IMR-90 (cell line): ENCODE results near the gene SSH2. TPM values are rescaled to one million over a fixed set of nuclear protein-coding genes. Genes with fewer than 3 reads are reported as not detected.

ENCODE experiments used
- ATAC-seq: fragments of 200-7000 bp; cut with Tn5 transposase; 2 replicates; pipeline ENCODE4 v1.9.1; 2020; ENCODE audit warnings: low read depth, mild to moderate bottlenecking, moderate library complexity
- BruUV-seq: library from RNA; stranded (reverse); fragments of 400-500 nt; replicated peaks from 2 replicates; lab custom pipeline; 2021; lab: Mats Ljungman, UMichigan
- CTCF ChIA-PET: fragments of 300-600 bp; formaldehyde crosslinking; extraction: SDS; loops from one replicate; lab custom pipeline; 2021; ENCODE audit warnings: antibody characterized with exemption; lab: Yijun Ruan, JAX
- POLR2A ChIA-PET: fragments of 300-600 bp; sonication (Branson Sonifier 250); formaldehyde crosslinking; loops from one replicate; lab custom pipeline; 2022; ENCODE audit warnings: antibody characterized with exemption; ENCODE audit not compliant: unreplicated experiment; lab: Charles Lee
- DNase-seq: peaks from one replicate; pipeline ENCODE4 v3.0.0; 2013
- H2AFZ ChIP-seq: replicated peaks from 2 replicates; pipeline ENCODE3; 2013; ENCODE audit warnings: low read length, mild to moderate bottlenecking; ENCODE audit not compliant: poor library complexity
- H2AK5ac ChIP-seq: 2 replicates; pipeline ENCODE4 v1.6.1; 2013; ENCODE audit warnings: low read depth, low read length, inconsistent platforms
- H2AK9ac ChIP-seq: replicated peaks from 2 replicates; pipeline ENCODE3; 2013; ENCODE audit warnings: mild to moderate bottlenecking, low read depth, low read length, moderate library complexity; ENCODE audit not compliant: poor library complexity
- H2BK120ac ChIP-seq: 2 replicates; pipeline ENCODE4 v1.6.1; 2013; ENCODE audit warnings: low read depth, low read length, inconsistent platforms
- H2BK15ac ChIP-seq: 3 replicates; pipeline ENCODE4 v1.6.1; 2013; ENCODE audit warnings: low read depth, low read length, inconsistent platforms
- H2BK20ac ChIP-seq: 2 replicates; pipeline ENCODE4 v1.6.1; 2013; ENCODE audit warnings: low read depth, mild to moderate bottlenecking, inconsistent platforms, low read length, moderate library complexity
- H2BK5ac ChIP-seq: 2 replicates; pipeline ENCODE4 v1.6.1; 2013; ENCODE audit warnings: mild to moderate bottlenecking, low read depth, low read length, inconsistent platforms; ENCODE audit not compliant: poor library complexity, severe bottlenecking
- H3K14ac ChIP-seq: replicated peaks from 2 replicates; pipeline ENCODE4 v1.6.1; 2013; ENCODE audit warnings: low read depth, low read length, inconsistent platforms
- H3K18ac ChIP-seq: 2 replicates; pipeline ENCODE4 v1.6.1; 2013; ENCODE audit warnings: low read depth, low read length, control low read depth
- H3K23ac ChIP-seq: 2 replicates; pipeline ENCODE4 v1.6.1; 2013; ENCODE audit warnings: low read depth, low read length, inconsistent platforms
- H3K27ac ChIP-seq: 2 replicates; pipeline ENCODE4 v1.5.1; 2013; ENCODE audit warnings: mild to moderate bottlenecking, control low read depth, low read length; ENCODE audit not compliant: insufficient read depth
- H3K27me3 ChIP-seq: 2 replicates; pipeline ENCODE4 v1.6.1; 2013; ENCODE audit warnings: low read length; ENCODE audit not compliant: control insufficient read depth, insufficient read depth
- H3K36me3 ChIP-seq: 2 replicates; pipeline ENCODE4 v1.6.1; 2013; ENCODE audit warnings: low read length, mixed read lengths; ENCODE audit not compliant: control insufficient read depth, insufficient read depth
- H3K4ac ChIP-seq: 2 replicates; pipeline ENCODE4 v1.6.1; 2013; ENCODE audit warnings: low read depth, low read length, inconsistent platforms
- H3K4me1 ChIP-seq: 2 replicates; pipeline ENCODE4 v1.6.1; 2013; ENCODE audit warnings: low read length, mixed read lengths; ENCODE audit not compliant: control insufficient read depth, insufficient read depth
- H3K4me2 ChIP-seq: 2 replicates; pipeline ENCODE4 v1.6.1; 2013; ENCODE audit warnings: low read depth, mild to moderate bottlenecking, control low read depth, low read length, moderate library complexity
- H3K4me3 ChIP-seq: 2 replicates; pipeline ENCODE4 v1.5.1; 2013; ENCODE audit warnings: low read depth, mild to moderate bottlenecking, control low read depth, low read length, moderate library complexity; ENCODE audit not compliant: insufficient read depth
- H3K56ac ChIP-seq: 2 replicates; pipeline ENCODE4 v1.6.1; 2013; ENCODE audit warnings: low read length, inconsistent platforms; ENCODE audit not compliant: insufficient read depth; ENCODE audit errors: extremely low read depth
- H3K79me1 ChIP-seq, 2 experiments: 2 replicates each; pipeline ENCODE4 v1.6.1; 2013; ENCODE audit warnings: low read length in 2 of 2, inconsistent platforms in 1 of 2, low read depth in 1 of 2
- H3K9ac ChIP-seq: 2 replicates; pipeline ENCODE4 v1.6.1; 2013; ENCODE audit warnings: low read depth, low read length, control low read depth
- H3K9me1 ChIP-seq: 2 replicates; pipeline ENCODE4 v1.6.1; 2013; ENCODE audit warnings: low read length, inconsistent platforms; ENCODE audit not compliant: insufficient read depth
- H3K9me3 ChIP-seq: 2 replicates; pipeline ENCODE4 v1.6.1; 2013; ENCODE audit warnings: low read length; ENCODE audit not compliant: control insufficient read depth, insufficient read depth
- H4K20me1 ChIP-seq: 2 replicates; pipeline ENCODE4 v1.6.1; 2013; ENCODE audit warnings: low read length, inconsistent platforms; ENCODE audit not compliant: insufficient read depth
- H4K5ac ChIP-seq: 2 replicates; pipeline ENCODE4 v1.6.1; 2013; ENCODE audit warnings: mild to moderate bottlenecking, low read depth, low read length, control low read depth
- H4K8ac ChIP-seq, 2 experiments: 2 replicates each; pipeline ENCODE4 v1.6.1; 2013; ENCODE audit warnings: low read depth in 2 of 2, low read length in 2 of 2, control low read depth in 1 of 2, inconsistent platforms in 1 of 2
- H4K91ac ChIP-seq: 2 replicates; pipeline ENCODE4 v1.6.1; 2013; ENCODE audit warnings: low read depth, low read length, inconsistent platforms; ENCODE audit not compliant: insufficient read depth
- BHLHE40 ChIP-seq: fragments of 150-350 bp; IDR thresholded peaks from 2 replicates; pipeline ENCODE4 v1.6.1; 2016; ENCODE audit warnings: mild to moderate bottlenecking, low read depth, low read length
- CEBPB ChIP-seq: IDR thresholded peaks from 2 replicates; pipeline ENCODE4 v1.6.1; 2012; ENCODE audit warnings: low read depth, low read length, improper control_type of control experiment
- CHD1 ChIP-seq: IDR thresholded peaks from 2 replicates; pipeline ENCODE4 v1.6.1; 2012; ENCODE audit warnings: low read depth, low read length, improper control_type of control experiment
- CTCF ChIP-seq: conservative IDR thresholded peaks from 2 replicates; pipeline ENCODE4 v1.5.1; 2012; ENCODE audit warnings: mild to moderate bottlenecking, low read depth, low read length, improper control_type of control experiment
- ELK1 ChIP-seq: fragments of 150-350 bp; IDR thresholded peaks from 2 replicates; pipeline ENCODE4 v1.6.1; 2016; ENCODE audit warnings: low read depth, mild to moderate bottlenecking, low read length, moderate library complexity, borderline replicate concordance
- MAFK ChIP-seq: IDR thresholded peaks from 2 replicates; pipeline ENCODE4 v1.6.1; 2012; ENCODE audit warnings: low read depth, low read length, improper control_type of control experiment
- MAZ ChIP-seq: IDR thresholded peaks from 2 replicates; pipeline ENCODE4 v1.6.1; 2012; ENCODE audit warnings: low read depth, mild to moderate bottlenecking, low read length, improper control_type of control experiment, moderate library complexity, borderline replicate concordance
- MXI1 ChIP-seq: IDR thresholded peaks from 2 replicates; pipeline ENCODE4 v1.6.1; 2012; ENCODE audit warnings: low read depth, mild to moderate bottlenecking, low read length, moderate library complexity, borderline replicate concordance
- NFE2L2 ChIP-seq: fragments of 150-350 bp; IDR thresholded peaks from 2 replicates; pipeline ENCODE4 v1.6.1; 2016; ENCODE audit warnings: low read depth, mild to moderate bottlenecking, low read length
- RAD21 ChIP-seq: IDR thresholded peaks from 2 replicates; pipeline ENCODE4 v1.6.1; 2012; ENCODE audit warnings: low read length, improper control_type of control experiment
- RCOR1 ChIP-seq: IDR thresholded peaks from 2 replicates; pipeline ENCODE4 v1.6.1; 2012; ENCODE audit warnings: mild to moderate bottlenecking, low read length, improper control_type of control experiment; ENCODE audit not compliant: insufficient replicate concordance
- RFX5 ChIP-seq: IDR thresholded peaks from 2 replicates; pipeline ENCODE4 v1.8.0; 2012; ENCODE audit warnings: low read depth, mild to moderate bottlenecking, low read length, moderate library complexity
- SMC3 ChIP-seq: fragments of 150-350 bp; IDR thresholded peaks from 2 replicates; pipeline ENCODE4 v1.6.1; 2016; ENCODE audit warnings: low read depth, mild to moderate bottlenecking, antibody characterized with exemption, low read length, moderate library complexity
- USF2 ChIP-seq: fragments of 150-350 bp; IDR thresholded peaks from 2 replicates; pipeline ENCODE4 v1.6.1; 2017; ENCODE audit warnings: mild to moderate bottlenecking, antibody characterized with exemption, low read length, low read depth
- WGBS, 2 experiments: methylation state at CpG; one replicate each; pipeline versions ENCODE4 v1.1.5 to v1.1.7; 2013; ENCODE audit warnings: missing lambda C conversion rate in 2 of 2; ENCODE audit not compliant: insufficient read length in 1 of 2; ENCODE audit errors: extremely low coverage in 2 of 2; 5-methylcytosine and 5-hydroxymethylcytosine counted together
- dilution Hi-C: fragments of 300-500 bp; cut with HindIII; formaldehyde crosslinking; loops from one replicate; pipeline ENCODE4 v1.14.3; 2018; ENCODE audit warnings: low sequenced_read_pairs; ENCODE audit not compliant: unreplicated experiment
- in situ Hi-C: fragments of 300-500 bp; cut with MboI; formaldehyde crosslinking; loops from 3 replicates; pipeline ENCODE4 v1.14.3; 2019; ENCODE audit warnings: low sequenced_read_pairs, inconsistent platforms, mixed read lengths
- intact Hi-C: fragments of 100-400 bp; cut with micrococcal nuclease; formaldehyde crosslinking; loops from 2 replicates; pipeline ENCODE4 v1.10.0; 2022
- polyA plus RNA-seq, 3 experiments: library from polyadenylated mRNA; depleted of rRNA; stranded (reverse); fragments of >200 nt; gene quantifications; 2 replicates each; pipeline ENCODE4 v1.2.3, GENCODE V29; 2012; ENCODE audit warnings: low replicate concordance in 1 of 3
- total RNA-seq: library from RNA; depleted of rRNA; stranded (reverse); fragments of >200 nt; gene quantifications from 2 replicates; pipeline ENCODE4 v1.2.3, GENCODE V29; 2012

Gene SSH2
- total and polyA plus RNA-seq, 2 of the 4 experiments (the other 2 are of a cell fraction) = 9.3 TPM

- ATAC-seq (no peak; the same call in 1 of the 2 replicates), DNase-seq (no peak)
- no peak overlapping the region for H2BK15ac ChIP-seq
- H3K4me2 ChIP-seq = no peak overlapping the region
- H2AK9ac ChIP-seq = no peak overlapping the region
- no peak overlapping the region for H3K56ac ChIP-seq
- peaks cover 3% of the 10 kb centered on the region for H3K4me1 ChIP-seq
- no peak overlapping the region for H3K27ac ChIP-seq
- WGBS, 2 experiments = no CpG with 5 or more reads among the region's 2 CpGs
- in situ Hi-C loops = no loop called here
- BruUV-seq = no TSS peak
- no peak overlapping the region for H2AK5ac ChIP-seq
- no peaks in the 10 kb centered on the region for H4K20me1 ChIP-seq
- peak overlapping the region; percentile 59; the same call in 1 of the 2 replicates for H3K18ac ChIP-seq
- peaks cover 0 to 23% of the 10 kb centered on the region in 2 experiments; a peak in 3 of 4 replicates for H3K79me1 ChIP-seq
- no peak overlapping the region for H2BK120ac ChIP-seq
- H3K4ac ChIP-seq = peak overlapping the region; percentile 29; the same call in 1 of the 2 replicates
- no peaks in the 10 kb centered on the region for H3K9me3 ChIP-seq
- no peak overlapping the region; the same call in 1 of the 2 replicates for H4K5ac ChIP-seq
- no peaks in the 10 kb centered on the region for H3K36me3 ChIP-seq
- no peak overlapping the region for H4K8ac ChIP-seq
- intact Hi-C loops = no loop called here
- CTCF ChIA-PET = interaction anchor here (1.2 to 1.5 kb wide), 2 partner anchors 12 to 106 kb away, joined by 4 to 6 read pairs; no protein-coding TSS in a partner anchor
- H3K23ac ChIP-seq = peak overlapping the region; percentile 42; the same call in 1 of the 2 replicates
- H2AFZ ChIP-seq = no peak overlapping the region
- no peaks in the 10 kb centered on the region for H3K9me1 ChIP-seq
- no peak overlapping the region for H4K91ac ChIP-seq
- H3K27me3 ChIP-seq = no peaks in the 10 kb centered on the region
- no peak overlapping the region for H2BK5ac ChIP-seq
- H3K14ac ChIP-seq = no peak overlapping the region
- no peak overlapping the region; the same call in 1 of the 2 replicates for H2BK20ac ChIP-seq
- dilution Hi-C loops = no loop called here
- H3K9ac ChIP-seq = no peak overlapping the region
- POLR2A ChIA-PET = interaction anchor here (0.6 kb wide), 1 partner anchor 56 kb away, joined by 4 read pairs; no protein-coding TSS in a partner anchor
- no peak overlapping the region for H3K4me3 ChIP-seq
- TF ChIP-seq BHLHE40 (no peak), NFE2L2 (no peak), RCOR1 (no peak), USF2 (no peak), MAZ (no peak), RFX5 (no peak), ELK1 (no peak), CTCF (no peak), CHD1 (no peak), RAD21 (no peak), SMC3 (no peak), MXI1 (no peak), MAFK (no peak), CEBPB (no peak)
Measured at GRCh38 chr17:29723278-29724047, 206.6 kb downstream of the SSH2 start.
